Gastroesophageal sphincter (tissue), 4 donors: ENCODE measurements around the gene RND3. TPM values are rescaled to one million over a fixed set of nuclear protein-coding genes. Genes with fewer than 3 reads are reported as not detected.

Experiments used
- ATAC-seq: fragments of 150-250 bp; one replicate; pipeline ENCODE4 v1.9.1; 2016; ENCODE audit warnings: mild to moderate bottlenecking, moderate library complexity
- H3K27ac ChIP-seq, 4 donors: fragments of 200-600 bp; sonication (generic) in 3 of 4; 1 replicate in 3 of 4; 2 replicates in 1 of 4; pipeline ENCODE4 v1.5.1; 2016 to 2019
- H3K27me3 ChIP-seq: fragments of 200-600 bp; sonication (generic); one replicate; pipeline ENCODE4 v1.5.1; 2019
- H3K36me3 ChIP-seq, 2 donors: fragments of 200-600 bp; sonication (generic); one replicate each; pipeline ENCODE4 v1.5.1; 2019; ENCODE audit warnings: control low read depth in 1 of 2
- H3K4me1 ChIP-seq, 3 donors: fragments of 200-600 bp; sonication (generic); 1 replicate in 2 of 3; 2 replicates in 1 of 3; pipeline ENCODE4 v1.5.1; 2016 to 2019; ENCODE audit warnings: control low read depth in 2 of 3
- H3K4me3 ChIP-seq, 2 donors: fragments of 200-600 bp; sonication (generic); one replicate each; pipeline ENCODE4 v1.5.1; 2019; ENCODE audit warnings: mild to moderate bottlenecking in 1 of 2, moderate library complexity in 1 of 2
- H3K9me3 ChIP-seq, 3 donors: fragments of 200-600 bp; sonication (generic); one replicate each; pipeline ENCODE4 v1.5.1; 2017 to 2019; ENCODE audit warnings: control low read depth in 2 of 3
- EP300 ChIP-seq: sonication (generic); formaldehyde crosslinking; IDR thresholded peaks from one replicate; pipeline ENCODE4 v1.6.1; 2017; ENCODE audit warnings: antibody characterized with exemption, mild to moderate bottlenecking
- POLR2A ChIP-seq, 2 donors: fragments of 450-650 bp; IDR thresholded peaks; one replicate each; pipeline ENCODE4 v1.6.1; 2017; ENCODE audit warnings: antibody characterized with exemption in 2 of 2, mild to moderate bottlenecking in 2 of 2, moderate library complexity in 1 of 2
- POLR2AphosphoS5 ChIP-seq: sonication (generic); formaldehyde crosslinking; IDR thresholded peaks from one replicate; pipeline ENCODE4 v1.6.1; 2017; ENCODE audit warnings: antibody characterized with exemption
- WGBS, 2 donors: methylation state at CpG; one replicate each; pipeline ENCODE4 v1.1.5; 2018; ENCODE audit warnings: low coverage in 1 of 2; 5-methylcytosine and 5-hydroxymethylcytosine counted together
- total RNA-seq, 4 donors: library from RNA; depleted of rRNA; stranded (reverse); fragments of >200 nt; gene quantifications; one replicate each; pipeline ENCODE4 v1.1.0, GENCODE V29; 2016
- TF ChIP-seq, protein P1 (sequence below), 4 experiments: fragments of 200-600 bp in 2 of 4; fragments of 450-650 bp in 2 of 4; sonication (generic) in 1 of 4; IDR thresholded peaks; one replicate each; pipeline ENCODE4 v1.5.1; 2017 to 2019; ENCODE audit warnings: antibody characterized with exemption in 4 of 4, mild to moderate bottlenecking in 2 of 4, moderate library complexity in 2 of 4

RND3 gene
- total RNA-seq, 4 donors from 2014 or later = 31.0 to 154 (median 81.0) TPM

DNA sequence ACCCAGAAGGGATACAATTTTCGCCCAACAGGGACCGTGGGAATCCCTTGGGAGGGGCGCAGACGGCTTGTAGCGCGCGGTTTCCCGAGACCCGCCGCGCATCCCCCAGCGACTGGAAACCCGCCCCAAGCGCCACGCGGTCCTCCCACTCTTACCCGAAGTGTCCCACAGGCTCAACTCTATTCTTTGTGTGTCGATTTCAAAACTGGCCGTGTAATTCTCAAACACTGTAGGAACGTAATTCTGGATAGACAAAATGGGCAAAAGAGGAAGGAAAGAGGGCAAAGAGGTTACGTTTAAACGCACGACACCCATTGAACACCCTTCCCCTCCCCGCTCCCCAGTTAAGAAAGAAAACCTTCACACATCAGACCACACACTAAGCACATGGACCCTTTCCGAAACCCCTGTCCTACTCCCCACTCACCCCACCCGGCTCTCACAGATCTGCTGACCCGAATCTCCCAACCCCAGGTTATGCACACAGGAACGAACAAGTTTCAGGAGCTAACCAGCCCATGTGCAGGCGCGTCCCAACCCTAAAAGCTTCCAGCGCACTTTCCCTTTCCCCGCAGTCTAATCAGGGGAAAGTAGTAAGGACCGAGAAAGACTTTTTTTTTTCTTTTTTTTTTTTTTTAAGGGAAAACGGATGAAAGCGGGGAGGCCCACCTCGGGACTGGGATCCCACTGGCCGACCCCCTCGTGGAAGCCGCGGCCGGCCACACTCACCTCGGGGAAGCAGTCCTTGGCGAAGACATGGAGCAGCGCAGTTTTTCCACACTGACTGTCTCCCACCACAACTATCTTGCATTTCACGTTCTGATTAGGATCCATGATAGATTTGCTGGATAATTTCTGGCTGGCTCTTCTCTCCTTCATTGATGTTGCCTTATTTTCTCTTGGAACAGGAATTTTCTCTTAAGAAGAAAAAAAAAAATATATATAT is 655 bp downstream of the RND3 start:
- Histone ChIP-seq H3K9me3 (no peaks in the 10 kb centered on the region), H3K27me3 (no peaks in the 10 kb centered on the region), H3K4me3 (peak overlapping the region; percentile 84 to 98), H3K36me3 (no peaks in the 10 kb centered on the region), H3K4me1 (peaks cover 11 to 32% (median 12%) of the 10 kb centered on the region in 3 donors), H3K27ac (peak overlapping the region; percentile 86 to 98 (median 96))
- peak; percentile 29 for ATAC-seq
- WGBS, 2 donors = 0 to 1% methylated on average over 24 to 39 of the region's 45 CpGs
- TF ChIP-seq POLR2AphosphoS5 (no peak), POLR2A (IDR thresholded peaks at IDR 0.05) (no peak), EP300 (no peak)
- TF ChIP-seq, protein P1, sequence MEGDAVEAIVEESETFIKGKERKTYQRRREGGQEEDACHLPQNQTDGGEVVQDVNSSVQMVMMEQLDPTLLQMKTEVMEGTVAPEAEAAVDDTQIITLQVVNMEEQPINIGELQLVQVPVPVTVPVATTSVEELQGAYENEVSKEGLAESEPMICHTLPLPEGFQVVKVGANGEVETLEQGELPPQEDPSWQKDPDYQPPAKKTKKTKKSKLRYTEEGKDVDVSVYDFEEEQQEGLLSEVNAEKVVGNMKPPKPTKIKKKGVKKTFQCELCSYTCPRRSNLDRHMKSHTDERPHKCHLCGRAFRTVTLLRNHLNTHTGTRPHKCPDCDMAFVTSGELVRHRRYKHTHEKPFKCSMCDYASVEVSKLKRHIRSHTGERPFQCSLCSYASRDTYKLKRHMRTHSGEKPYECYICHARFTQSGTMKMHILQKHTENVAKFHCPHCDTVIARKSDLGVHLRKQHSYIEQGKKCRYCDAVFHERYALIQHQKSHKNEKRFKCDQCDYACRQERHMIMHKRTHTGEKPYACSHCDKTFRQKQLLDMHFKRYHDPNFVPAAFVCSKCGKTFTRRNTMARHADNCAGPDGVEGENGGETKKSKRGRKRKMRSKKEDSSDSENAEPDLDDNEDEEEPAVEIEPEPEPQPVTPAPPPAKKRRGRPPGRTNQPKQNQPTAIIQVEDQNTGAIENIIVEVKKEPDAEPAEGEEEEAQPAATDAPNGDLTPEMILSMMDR (IDR thresholded peaks at IDR 0.05) = no peak

- WGBS, 2 donors = 1 to 2% methylated on average over 18 to 24 of the region's 62 CpGs
- Histone ChIP-seq H3K4me1 (peaks cover 15 to 40% (median 19%) of the 10 kb centered on the region in 3 donors), H3K4me3 (peak overlapping the region; percentile 84 to 98), H3K36me3 (no peaks in the 10 kb centered on the region), H3K9me3 (no peaks in the 10 kb centered on the region), H3K27me3 (no peaks in the 10 kb centered on the region), H3K27ac (peak overlapping the region; percentile 86 to 98 (median 96))
- TF ChIP-seq, protein P1 (IDR thresholded peaks at IDR 0.05) = peak in 2 of 4 experiments; percentile 2 to 8
- TF ChIP-seq EP300 = no peak
- peak; percentile 68 to 73 for TF ChIP-seq POLR2A (IDR thresholded peaks at IDR 0.05)
- peak; percentile 89 for TF ChIP-seq POLR2AphosphoS5
- ATAC-seq = peak; percentile 73
Observed at GRCh38 chr2:150485871-150486538, 1.5 kb downstream of the RND3 start.

- TF ChIP-seq POLR2AphosphoS5 (peak; percentile 70), EP300 (no peak), POLR2A (IDR thresholded peaks at IDR 0.05) (peak; percentile 14 to 59)
- TF ChIP-seq, protein P1 (IDR thresholded peaks at IDR 0.05) = peak in 2 of 4 experiments; percentile 36 to 43
- peaks cover 22 to 47% (median 24%) of the 10 kb centered on the region in 3 donors for H3K4me1 ChIP-seq
- H3K9me3 ChIP-seq = no peaks in the 10 kb centered on the region
- peak overlapping the region; percentile 84 to 98 for H3K4me3 ChIP-seq
- peak overlapping the region; percentile 86 to 98 (median 96) for H3K27ac ChIP-seq
- no peaks in the 10 kb centered on the region for H3K36me3 ChIP-seq
- H3K27me3 ChIP-seq = no peaks in the 10 kb centered on the region
- ATAC-seq = peak; percentile 51
- WGBS, 2 donors = 0% methylated on average over 2 to 12 of the region's 43 CpGs
Observed at GRCh38 chr2:150485114-150485870, 2.2 kb downstream of the RND3 start.

DNA sequence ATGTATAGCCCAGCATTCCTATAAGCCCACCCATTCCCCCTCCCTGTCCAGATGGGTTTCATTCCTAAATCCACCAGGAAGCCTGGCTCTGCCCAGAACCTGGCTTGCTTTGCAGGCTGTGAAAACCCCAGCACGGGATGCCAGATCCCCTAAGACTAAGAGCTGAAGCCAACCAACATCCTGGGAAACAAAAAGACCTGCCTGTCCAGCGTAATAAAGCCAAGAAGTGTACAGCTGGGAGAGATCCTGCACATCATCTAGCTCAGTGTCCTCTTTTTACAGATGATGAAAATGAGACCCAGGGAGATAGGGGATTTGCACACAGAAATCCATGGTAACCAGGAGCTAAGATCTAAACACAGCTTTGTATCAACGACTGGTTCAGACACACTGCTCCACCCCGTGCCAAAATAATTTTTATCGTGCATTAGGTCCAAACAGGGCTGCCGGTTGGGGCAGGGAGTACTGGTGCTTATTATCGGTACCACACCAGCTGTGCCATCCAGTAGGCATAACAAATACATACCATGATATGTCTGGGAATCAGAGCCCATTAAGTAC is 2.9 kb downstream of the RND3 start:
- Histone ChIP-seq H3K27me3 (no peaks in the 10 kb centered on the region), H3K4me3 (peak overlapping the region; percentile 84 to 98), H3K4me1 (peaks cover 27 to 55% (median 30%) of the 10 kb centered on the region in 3 donors), H3K36me3 (no peaks in the 10 kb centered on the region), H3K9me3 (no peaks in the 10 kb centered on the region), H3K27ac (peak overlapping the region; percentile 86 to 98 (median 96))
- TF ChIP-seq, protein P1 (IDR thresholded peaks at IDR 0.05) = no peak
- no peak for TF ChIP-seq POLR2A (IDR thresholded peaks at IDR 0.05)
- no peak for TF ChIP-seq EP300
- no peak for TF ChIP-seq POLR2AphosphoS5
- 8% methylated on average over 7 of the region's 7 CpGs; no CpG with 5 or more reads in 1 of the 2 donors for WGBS, 2 donors
- ATAC-seq = no peak
